ENCODE measurements around the gene MVB12A.

The MVB12A gene

DNA sequence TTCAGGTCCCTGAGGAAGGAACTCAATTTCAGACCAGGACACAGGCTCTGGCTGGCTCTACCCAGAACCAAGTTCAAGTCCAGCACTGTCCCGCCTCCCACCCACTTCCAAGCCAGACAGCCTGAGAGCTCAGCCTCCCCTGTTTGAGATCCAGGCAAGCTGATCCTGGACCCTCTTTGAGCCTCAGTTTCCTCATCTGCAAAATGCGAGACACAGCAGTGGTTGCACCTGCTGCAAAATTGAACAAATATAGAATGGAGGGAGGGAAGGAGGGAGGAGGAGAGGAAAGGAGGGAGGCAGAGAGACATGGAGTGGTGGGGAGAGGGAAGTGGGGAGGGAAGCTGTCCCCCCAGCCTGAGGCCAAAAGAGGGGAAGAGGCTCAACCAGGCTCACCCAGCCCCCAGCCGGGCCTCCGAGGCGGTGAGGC, 27.9 kb downstream of the MVB12A start:
- DNase-seq = no peak

DNA sequence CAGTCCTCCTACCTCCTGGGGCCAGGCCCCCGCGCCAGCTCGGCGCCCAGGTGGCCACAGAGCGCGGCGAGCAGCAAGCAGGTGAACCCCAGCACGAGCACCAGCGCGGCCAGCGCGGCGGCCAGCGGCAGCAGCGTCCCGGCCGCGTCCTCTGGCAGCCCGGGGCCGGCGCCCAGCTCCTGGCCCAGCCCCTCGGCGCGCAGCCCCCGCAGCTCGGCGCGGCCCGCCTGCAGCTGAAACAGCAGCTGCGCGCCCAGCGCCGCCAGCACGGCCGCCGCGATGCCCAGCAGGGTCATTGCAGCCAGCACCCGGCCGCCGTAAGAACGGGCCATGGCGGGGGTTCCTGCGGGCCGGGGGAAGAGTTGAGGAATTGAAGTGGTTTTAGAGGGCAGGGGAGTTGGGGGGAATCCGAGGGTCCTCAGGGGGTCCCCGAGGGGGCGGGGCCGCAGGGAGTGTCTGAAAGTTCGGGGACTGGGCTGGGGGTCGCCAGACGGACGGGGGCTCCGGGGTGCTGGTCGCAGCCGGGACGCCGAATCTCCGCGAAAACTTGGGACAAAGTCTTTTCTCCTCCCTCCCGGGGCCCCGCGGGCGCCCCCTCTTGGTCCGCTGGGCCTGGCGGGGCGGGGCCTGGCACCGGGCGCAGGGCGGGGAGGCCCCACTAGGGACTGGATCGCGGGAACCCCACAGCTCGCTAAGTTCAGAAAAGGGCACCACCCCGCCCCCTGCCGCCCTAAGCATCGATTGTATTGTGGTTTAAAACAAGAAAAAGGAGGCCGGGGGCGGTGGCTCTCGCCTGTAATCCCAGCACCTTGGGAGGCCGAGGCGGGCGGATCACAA, 28.5 kb downstream of the MVB12A start, which contains the start of gene TMEM221:
Gene TMEM221, minus strand, starts transcription at position 538 of the 837 bp plus-strand sequence. Its CDS starts 206 bp downstream, at position 332.
- DNase-seq = no peak

DNA sequence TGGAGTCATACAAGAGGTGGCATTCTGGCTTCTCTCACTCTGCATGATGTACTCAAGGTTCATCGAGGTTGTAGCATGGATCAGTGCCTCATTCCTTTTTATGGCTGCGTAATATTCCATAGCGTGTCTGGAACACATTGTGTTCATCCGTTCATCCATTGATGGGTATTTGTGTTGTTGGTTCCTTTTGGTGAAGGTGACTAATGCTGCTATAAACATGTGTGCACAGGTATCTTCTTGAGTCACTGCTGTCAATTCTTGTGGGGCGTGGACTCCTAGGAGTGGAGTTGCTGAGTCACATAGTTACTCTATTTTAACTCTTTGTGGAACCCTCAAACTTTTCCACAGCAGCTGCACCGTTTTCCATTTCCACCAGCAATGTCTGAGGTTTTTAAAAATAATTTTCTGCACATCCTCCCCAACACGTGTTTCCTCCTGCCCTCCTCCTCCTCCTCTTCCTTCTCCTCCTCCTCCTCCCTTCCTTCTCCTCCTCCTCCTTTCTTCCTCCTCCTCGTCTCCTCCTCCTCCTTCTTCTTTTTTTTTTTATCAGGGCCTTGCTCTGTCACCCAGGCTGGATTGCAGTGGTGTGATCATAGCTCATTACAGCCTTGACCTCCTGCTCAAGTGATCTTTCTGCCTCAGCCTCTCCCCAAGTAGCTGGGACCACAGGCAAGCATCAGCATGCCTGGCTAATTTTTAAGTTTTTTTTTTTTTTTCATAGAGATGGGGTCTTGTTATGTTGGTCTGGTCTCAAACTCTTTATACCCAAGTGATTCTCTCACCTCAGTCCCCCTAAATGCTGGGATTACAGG, 30.6 kb downstream of the MVB12A start:
- no peak for DNase-seq

DNA sequence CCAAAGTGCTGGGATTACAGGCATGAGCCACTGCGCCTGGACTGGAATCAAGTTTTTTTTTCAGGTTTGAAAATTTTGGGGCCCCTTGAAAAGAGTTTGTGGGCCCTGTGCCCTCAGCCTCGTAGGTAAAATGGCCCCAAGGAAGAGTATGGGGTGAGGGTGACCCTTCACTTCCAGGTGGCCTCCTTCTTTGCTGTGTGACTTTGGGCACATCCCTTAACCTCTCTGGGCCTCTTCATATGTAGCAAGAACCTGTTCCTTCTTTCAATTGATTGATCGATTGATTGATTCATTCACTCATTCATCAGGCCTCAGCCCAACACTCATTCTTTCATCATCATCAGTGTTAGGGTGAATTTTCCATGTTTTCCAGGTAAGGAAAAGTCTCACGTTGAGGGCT, 32.0 kb downstream of the MVB12A start:
- DNase-seq = no peak

DNA sequence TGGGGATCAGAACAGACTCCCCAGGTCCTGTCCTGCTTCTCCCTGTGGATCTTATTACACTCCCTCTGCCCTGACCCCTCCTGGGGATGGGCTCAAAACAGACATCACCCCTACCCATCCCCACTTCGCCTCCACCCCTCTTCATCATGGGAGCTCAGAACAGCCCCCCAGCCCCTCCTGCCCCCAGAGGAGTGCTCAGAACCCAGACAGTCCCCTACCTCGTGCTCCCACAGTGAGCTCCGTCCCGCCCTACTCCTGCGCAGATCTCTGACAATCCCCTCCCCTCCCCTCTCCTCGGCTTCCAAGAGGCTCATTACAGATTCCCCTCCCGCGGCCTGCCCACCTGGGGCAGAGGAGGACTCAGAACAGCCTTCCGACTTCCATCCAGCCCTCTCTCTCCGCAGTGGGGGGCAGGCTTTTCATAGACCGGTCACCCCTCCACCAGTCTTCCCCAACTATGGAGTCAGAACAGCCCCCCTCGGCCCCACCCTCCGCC, 34.8 kb downstream of the MVB12A start:
- DNase-seq = peak in 1 of 2 experiments; percentile 17

DNA sequence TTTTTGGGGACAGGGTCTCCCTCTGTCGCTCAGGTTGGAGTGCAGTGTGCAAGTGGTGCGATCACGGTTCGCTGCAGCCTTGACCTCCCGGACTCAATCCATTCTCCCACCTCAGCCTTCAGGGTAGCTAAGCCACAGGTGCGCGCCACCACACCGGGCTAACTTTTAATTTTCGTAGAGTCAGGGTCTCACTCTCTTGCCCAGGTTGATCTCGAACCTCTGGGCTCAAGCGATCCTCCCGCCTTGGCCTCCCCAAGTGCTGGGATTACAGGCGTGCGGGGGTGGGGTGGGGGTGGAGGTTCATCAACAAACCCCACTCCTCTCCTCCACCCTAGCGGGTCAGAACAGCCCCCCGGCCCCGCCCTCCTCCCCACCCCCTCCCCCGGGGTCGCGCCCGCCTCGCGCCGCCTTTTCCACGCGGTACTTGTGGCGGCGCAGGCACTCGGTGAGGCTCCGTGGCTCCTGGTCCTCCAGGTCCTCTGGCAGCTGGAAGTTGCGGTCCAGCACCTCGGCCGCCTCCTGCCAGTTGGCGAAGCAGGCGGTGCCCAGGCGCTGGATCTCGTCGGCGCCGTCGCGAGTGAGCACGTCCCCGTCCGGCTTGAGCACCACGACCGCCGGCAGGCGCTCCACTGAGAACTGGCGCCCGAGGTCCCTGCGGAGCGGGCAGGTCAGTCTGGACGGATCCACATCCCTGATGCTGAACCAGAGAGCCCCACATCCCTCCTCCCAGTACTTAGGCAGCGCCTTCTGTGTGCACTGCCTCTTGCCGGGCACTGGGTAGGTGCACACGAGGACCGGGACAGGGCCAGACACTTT, 35.7 kb downstream of the MVB12A start:
- peak in 1 of 2 experiments; percentile 18 for DNase-seq

DNA sequence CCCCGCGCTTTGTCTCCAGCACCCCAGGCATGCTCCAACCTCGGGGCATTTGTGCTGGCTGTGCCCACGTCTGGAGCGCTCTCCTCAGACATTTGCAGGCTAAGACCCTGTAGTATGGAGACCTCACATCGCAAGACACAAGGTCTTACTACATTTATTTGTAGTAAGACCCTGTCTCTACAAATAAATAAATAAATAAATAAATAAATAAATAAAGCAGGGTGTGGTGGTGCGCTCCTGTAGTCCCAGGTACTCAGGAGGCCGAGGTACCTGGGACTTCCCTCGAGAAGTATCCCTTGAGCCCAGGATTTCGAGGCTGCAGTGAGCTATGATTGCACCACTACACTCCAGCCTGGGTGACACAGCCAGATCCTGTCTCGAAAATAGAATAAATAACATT, 36.3 kb downstream of the MVB12A start:
- DNase-seq = no peak

DNA sequence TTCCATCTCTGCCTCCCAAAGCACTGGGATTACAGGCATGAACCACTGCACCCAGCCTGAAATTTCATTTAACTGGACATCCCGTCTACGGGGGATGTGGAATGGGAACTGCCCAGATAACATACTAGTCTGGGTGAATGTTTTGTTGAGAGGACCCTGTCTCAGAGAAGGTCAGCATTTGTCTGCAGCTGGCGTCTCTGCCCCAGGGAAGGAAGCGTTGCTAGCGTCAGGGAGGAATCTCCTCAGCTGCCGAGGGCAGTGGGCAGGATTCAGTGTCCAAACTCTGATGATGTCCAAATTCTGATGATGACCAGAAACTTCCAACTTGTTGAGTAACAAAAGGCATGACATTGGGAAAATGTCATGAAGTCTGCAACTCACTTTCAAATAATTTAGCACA, 37.8 kb downstream of the MVB12A start:
- DNase-seq = no peak

DNA sequence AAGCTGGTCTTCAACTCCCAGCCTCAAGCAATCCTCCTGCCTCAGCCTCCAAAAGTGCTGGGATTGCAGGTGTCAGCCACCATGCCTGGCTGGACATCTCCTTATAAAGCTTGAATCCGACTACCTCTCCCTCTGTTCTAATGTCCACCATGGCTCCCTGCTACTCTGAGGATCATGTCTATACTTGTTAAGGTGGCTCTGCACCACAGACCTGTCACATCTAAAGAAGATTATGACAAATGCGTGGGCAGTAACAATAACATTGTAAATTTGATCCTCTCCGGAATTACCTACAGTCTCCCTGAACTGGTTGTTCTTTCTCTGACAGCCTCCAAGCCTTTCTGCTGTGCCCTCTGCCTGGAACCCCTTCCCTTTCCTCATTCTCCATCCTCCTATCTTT, 39.1 kb downstream of the MVB12A start:
- no peak for DNase-seq

DNA sequence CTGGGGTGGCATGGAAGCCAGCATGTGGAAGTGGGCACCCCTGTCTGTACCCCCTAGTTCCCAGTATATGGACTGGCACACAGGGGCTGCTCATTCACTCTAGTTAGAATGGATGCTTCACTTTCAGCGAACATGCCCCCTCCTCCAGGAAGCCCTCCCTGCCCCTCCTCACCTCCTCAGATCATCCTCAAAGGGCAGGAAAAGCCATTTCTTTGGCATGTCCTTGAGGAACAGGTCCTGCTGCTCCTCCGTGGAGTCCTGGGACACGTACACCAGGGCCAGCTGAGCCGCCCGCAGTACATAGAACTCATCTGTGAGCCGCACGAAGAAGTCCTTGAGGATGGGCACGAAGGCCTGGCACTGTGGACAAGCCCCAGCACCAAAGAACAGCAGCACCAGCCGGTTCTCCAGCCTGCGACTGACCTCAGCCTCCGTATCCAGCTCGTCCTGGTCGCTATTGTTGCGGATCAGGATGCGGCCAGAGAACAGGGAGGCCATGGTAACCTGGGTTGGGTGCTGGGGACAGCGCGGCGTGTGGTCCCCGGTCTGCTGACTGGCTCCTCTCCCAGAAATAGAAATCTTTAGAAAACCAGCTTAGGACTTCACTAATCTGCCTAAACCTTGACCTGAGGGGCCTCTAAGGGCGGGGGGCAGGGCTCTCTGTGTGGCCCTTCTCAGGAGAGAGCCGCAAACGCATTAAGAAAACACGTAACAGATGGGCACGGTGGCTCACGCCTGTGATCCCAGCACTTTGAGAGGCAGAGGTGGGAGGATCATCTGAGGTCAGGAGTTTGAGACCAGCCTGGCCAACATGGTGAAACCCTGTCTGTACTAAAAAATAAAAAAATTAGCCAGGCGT, 40.8 kb downstream of the MVB12A start, which contains the start of gene NXNL1:
Gene NXNL1, minus strand, starts transcription at position 555 of the 859 bp plus-strand sequence. Its CDS starts 57 bp downstream, at position 498.
- no peak for DNase-seq

DNA sequence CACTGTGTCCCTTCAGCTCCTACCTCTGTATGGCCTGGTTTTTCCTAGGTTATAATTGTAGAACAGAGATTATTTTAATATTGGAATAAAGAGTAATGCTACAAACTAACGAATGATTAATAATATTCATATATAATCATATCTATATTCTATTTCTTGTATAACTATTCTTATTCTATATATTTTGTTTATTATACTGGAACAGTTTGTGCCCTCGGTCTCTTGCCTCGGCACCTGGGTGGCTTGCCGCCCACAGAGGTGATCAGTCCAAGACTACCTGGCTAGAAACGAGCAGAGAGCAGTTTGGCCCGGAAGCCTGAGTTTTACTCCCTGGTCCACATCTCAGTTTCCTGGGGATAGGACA, 46.6 kb downstream of the MVB12A start:
- DNase-seq = no peak

DNA sequence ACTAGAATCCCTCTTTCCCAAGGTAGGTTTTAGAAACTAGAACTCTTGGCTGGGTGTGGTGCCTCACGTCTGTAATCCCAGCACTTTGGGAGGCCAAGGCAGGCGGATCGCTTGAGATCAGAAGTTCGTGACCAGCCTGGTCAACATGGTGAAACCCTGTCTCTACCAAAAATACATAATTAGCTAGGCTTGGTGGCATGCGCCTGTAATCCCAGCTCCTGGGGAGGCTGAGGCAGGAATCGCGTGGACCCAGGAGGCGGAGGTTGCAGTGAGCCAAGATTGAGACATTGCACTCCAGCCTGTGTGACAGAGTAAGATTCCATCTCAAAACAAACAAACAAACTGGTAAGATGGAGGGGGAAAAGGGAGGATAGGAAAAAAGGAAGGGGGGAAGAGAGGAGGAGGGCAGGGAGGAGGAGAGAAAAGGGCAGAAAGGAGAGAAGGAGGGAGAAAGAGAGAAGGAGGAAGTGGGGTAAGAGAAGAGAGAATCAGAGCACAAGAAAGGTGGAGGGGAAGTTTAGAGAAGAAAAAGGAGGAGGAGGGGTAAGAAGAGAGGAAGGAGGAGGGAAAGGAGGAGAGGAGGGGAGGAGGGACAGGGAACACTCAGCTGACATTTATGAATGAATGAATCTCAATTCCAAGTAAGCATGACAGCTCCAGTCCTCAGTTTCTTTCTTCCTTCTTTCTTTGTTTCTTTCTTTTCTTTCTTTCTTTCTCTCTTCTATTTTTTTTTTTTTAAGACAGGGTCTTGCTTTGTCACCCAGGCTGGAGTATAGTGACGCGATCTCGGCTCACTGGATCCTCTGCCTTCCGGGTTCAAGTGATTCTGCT, 47.8 kb downstream of the MVB12A start:
- DNase-seq = no peak

DNA sequence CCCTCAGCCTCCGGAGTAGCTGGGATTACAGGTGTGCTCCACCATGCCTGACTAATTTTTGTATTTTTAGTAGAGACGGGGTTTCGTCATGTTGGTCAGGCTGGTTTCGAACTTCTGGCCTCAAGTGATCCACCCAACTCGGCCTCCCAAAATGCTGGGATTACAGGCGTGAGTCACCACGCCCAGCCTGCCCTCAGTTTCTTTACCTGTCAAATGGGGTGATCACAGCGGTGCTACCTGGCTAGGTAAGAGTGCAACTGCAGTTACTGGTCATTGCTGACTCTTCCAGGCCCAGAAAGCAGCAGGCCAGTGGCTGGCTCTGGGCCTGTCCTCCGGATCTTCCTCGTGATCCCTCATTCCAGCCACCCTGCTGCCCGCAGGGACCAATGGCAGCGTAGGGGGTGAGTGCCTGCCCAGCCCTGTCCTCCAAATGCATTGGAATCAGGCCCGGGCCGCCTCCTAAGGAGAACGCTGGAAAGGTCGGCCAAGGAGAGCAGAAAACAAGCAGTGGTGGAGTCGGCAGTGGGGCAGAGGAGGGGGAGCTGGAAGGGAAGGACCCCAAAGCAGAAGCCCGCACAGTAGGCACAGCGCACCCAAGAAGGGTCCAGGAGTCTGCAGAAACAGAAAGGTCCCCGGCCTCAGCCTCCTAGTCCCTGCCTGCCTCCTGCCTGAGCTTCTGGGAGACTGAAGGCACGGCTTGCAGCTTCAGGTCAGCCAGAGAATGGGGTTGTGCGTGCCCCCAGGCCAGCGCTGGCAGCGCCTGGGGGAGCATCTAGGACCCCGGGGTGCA, 48.6 kb downstream of the MVB12A start:
- DNase-seq = no peak

DNA sequence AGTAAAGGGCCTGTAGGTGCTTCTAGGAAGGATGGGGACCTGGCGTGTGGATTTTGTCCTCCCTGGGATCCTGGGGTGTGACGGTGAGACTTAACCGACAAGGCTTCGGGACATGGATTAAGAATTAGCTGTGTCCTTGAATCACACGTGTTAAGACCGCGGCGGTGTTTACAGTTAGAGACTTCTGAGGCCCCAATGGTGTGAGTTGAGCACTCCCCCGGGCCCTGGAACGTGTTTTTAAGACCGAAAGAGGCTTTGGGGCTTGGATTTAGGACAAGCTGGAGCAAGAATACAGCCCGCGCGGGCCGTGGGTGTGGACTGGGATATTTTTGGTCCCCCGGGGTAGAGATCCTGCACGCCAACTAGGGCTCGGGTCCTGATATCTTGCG, 49.2 kb downstream of the MVB12A start:
- DNase-seq = peak in 1 of 2 experiments; percentile 47

DNA sequence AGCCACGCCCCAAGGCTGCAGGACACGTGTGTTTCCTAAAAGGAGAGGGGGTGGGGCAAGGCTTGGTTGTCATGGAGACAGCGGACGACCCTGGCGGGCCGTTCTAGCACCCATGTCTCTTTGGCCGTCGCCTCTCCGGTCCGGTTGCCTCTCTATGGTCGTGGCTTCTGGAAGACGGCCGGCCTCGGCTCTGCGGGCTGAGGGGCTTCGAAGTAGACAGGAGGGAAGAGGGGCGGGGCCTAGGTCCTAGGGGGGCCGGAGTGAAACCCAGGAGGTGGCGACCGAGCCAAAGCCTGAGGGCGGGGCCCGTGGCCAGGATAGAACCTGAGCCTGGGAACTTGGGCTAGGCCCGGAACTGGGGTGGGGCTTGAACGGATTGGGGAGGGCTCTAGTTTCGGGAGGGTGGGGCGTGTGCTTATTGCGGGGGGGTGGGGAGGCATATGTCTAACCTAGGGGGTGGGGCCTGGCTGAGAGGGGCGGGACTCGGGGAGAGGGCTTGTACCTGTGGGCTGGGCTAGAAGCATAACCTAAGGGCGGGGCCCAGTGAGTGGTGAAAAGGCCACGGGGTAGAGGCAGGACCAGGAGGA, 49.7 kb downstream of the MVB12A start:
- peak; percentile 79 to 94 for DNase-seq

DNA sequence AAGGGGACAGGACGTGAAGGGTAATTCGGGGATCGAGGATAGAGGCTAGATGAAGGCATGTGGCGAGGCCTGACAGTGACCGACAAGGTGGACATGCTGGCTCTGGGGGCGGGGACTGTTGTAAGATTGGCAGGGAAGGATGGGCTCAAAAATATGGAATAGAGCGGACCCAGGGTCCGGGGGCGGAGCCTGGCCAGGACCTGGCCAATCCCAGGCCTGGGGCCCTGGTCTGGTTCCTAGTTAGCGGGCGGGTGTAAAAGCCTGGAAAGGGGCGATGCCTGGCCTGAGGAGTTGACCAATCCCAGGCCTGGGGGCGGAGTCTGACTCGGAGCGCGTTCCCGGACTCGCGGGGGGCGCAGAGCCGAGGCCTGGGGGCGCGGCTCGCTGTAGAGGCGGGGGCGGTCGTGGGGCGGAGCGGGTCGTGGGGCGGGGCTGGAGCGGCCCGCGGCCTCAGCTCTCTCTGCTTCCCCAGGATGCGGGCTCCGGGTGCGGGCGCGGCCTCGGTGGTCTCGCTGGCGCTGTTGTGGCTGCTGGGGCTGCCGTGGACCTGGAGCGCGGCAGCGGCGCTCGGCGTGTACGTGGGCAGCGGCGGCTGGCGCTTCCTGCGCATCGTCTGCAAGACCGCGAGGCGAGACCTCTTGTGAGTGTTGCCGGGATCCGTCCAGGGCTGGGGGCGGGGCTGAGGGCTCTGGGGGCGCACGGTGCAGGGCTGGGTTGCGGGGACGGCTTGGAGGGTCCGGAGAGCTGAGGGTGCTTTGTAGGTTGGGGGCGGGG, 50.4 kb downstream of the MVB12A start, which contains the start of gene SLC27A1:
Gene SLC27A1, plus strand, starts transcription at position 457 of the 774 bp plus-strand sequence. Its CDS starts 17 bp downstream, at position 474.
- DNase-seq = peak; percentile 89 to 97

DNA sequence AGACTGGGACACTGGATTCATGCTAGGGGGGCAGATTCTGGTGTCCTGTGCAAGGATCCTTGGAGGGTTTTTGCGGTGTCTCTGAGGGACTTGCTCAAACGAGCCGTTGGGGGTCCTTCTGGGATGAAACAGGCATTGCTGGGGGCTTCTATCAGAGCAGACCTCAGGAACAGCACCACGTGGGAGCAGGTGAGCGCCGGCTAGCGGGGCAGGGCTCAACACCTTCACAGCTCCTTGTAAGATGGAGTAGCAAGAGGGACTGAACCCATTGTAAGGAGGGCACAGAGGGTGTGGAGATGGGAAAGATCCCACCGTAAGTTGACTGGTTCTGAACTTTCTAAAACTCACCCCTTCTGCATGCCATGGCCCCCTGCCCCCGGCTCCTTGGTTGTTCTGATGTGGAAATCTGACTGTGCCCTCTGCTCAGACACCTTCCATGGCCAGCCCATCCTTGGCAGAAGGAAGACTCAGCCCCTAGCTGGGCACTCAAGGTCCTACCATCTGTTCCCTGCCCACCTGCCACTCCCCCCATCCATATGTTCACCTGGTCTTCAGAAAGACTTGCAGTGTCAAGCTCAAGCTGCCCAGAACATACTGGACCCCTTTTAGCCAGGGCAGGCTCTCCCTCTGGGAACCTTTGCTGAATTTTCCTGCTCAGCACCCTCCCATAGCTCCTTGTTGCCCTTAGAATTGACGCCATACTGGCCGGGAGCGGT, 51.7 kb downstream of the MVB12A start:
- DNase-seq = no peak

DNA sequence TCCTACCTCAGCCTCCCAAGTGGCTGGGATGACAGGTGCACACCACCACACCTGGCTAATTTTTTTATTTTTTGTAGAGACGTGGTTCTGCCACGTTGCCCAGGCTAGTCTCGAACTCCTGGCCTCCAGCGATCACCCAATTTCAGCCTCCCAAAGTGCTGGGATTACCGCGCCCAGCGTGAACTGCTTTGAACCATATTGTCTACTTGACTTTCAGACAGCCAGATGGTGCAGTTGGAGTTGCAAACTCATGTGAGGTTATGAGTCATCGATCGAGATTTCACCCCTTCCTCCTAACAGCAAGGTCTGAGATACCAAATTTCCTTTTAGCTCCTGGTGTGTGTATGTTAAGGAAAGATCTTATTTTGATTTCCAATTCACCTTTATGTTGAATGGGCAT, 53.2 kb downstream of the MVB12A start:
- DNase-seq = no peak

Measured in NCI-H526 (cell line).